ENCODE data around the gene LIMS1.
"Not testable (repeated sequence)": the region's sequence is repeated elsewhere in the genome, so short reads cannot be mapped to it uniquely, and the experiment has no call there.

GRCh38 chr2:108680805-108681204, 146.5 kb downstream of the LIMS1 start:
- TF ChIP-seq EZH2 (IDR thresholded peaks at IDR 0.05; ENCODE audit: borderline replicate concordance, insufficient read depth, low read depth, low read length, poor library complexity, severe bottlenecking); CTCF (IDR thresholded peaks at IDR 0.05): not testable (repeated sequence)

All from B cell (primary cell).